PC-9 (cell line): Measurements from ENCODE around the gene PDIA6. TPM values are rescaled to one million over a fixed set of nuclear protein-coding genes. Genes with fewer than 3 reads are reported as not detected.
"Not testable (repeated sequence)": the region's sequence is repeated elsewhere in the genome, so short reads cannot be mapped to it uniquely, and the experiment has no call there.

Source experiments
- BruUV-seq: library from RNA; stranded (reverse); fragments of 400-500 nt; replicated peaks from 2 replicates; lab custom pipeline; 2021; lab: Mats Ljungman, UMichigan
- CTCF ChIA-PET: fragments of 300-600 bp; sonication (Branson Sonifier 250); formaldehyde crosslinking; loops from one replicate; lab custom pipeline; 2022; ENCODE audit warnings: antibody characterized with exemption; lab: Charles Lee
- POLR2A ChIA-PET: fragments of 300-600 bp; sonication (Branson Sonifier 250); formaldehyde crosslinking; loops from one replicate; lab custom pipeline; 2022; ENCODE audit warnings: antibody characterized with exemption; ENCODE audit not compliant: unreplicated experiment; lab: Charles Lee
- DNase-seq, 2 experiments: peaks; one replicate each; pipeline versions ENCODE4 v3.0.0 to v3.0.0-alpha.2; 2015 to 2022; ENCODE audit warnings: mixed read lengths in 1 of 2
- H2AFZ ChIP-seq: fragments of 200-600 bp; sonication (generic); 2 replicates; pipeline ENCODE4 v1.8.1; 2017; ENCODE audit warnings: antibody characterized with exemption
- H3F3A ChIP-seq: fragments of 200-600 bp; sonication (generic); 2 replicates; pipeline ENCODE4 v1.8.1; 2017; ENCODE audit warnings: antibody characterized with exemption, mild to moderate bottlenecking, low read depth; ENCODE audit not compliant: insufficient read depth
- H3K27ac ChIP-seq: fragments of 200-600 bp; sonication (generic); 2 replicates; pipeline ENCODE4 v1.6.1; 2016; ENCODE audit warnings: mixed run types
- H3K27me3 ChIP-seq: fragments of 200-600 bp; sonication (generic); 2 replicates; pipeline ENCODE4 v1.6.1; 2016; ENCODE audit warnings: low read depth, mixed run types; ENCODE audit not compliant: insufficient read depth
- H3K36me3 ChIP-seq: fragments of 200-600 bp; sonication (generic); 2 replicates; pipeline ENCODE4 v1.6.1; 2016; ENCODE audit warnings: low read depth, mixed run types
- H3K4me1 ChIP-seq: fragments of 200-600 bp; sonication (generic); replicated peaks from 2 replicates; pipeline ENCODE4 v1.6.1; 2016; ENCODE audit warnings: mixed run types; ENCODE audit not compliant: insufficient read depth
- H3K4me2 ChIP-seq: fragments of 200-600 bp; sonication (generic); 2 replicates; pipeline ENCODE4 v1.6.1; 2017; ENCODE audit warnings: mixed run types
- H3K4me3 ChIP-seq: fragments of 200-600 bp; sonication (generic); 2 replicates; pipeline ENCODE4 v1.6.1; 2016; ENCODE audit warnings: mixed run types
- H3K79me2 ChIP-seq: fragments of 200-600 bp; sonication (generic); 2 replicates; pipeline ENCODE4 v1.6.1; 2017; ENCODE audit warnings: low read depth, mixed run types
- H3K9me2 ChIP-seq: fragments of 200-600 bp; sonication (generic); 2 replicates; pipeline ENCODE4 v1.8.1; 2017; ENCODE audit warnings: mild to moderate bottlenecking; ENCODE audit not compliant: insufficient read depth
- H3K9me3 ChIP-seq: fragments of 200-600 bp; sonication (generic); 2 replicates; pipeline ENCODE4 v1.8.1; 2016; ENCODE audit warnings: low read depth; ENCODE audit not compliant: insufficient read depth
- H4K20me1 ChIP-seq: fragments of 200-600 bp; sonication (generic); 2 replicates; pipeline ENCODE4 v1.8.1; 2017; ENCODE audit not compliant: insufficient read depth
- CTCF ChIP-seq: fragments of 200-600 bp; sonication (generic); conservative IDR thresholded peaks from 2 replicates; pipeline ENCODE4 v1.6.1; 2017; ENCODE audit warnings: mixed run types, antibody characterized with exemption, mild to moderate bottlenecking, moderate library complexity
- EZH2 ChIP-seq: fragments of 200-600 bp; sonication (generic); IDR thresholded peaks from 2 replicates; pipeline ENCODE4 v1.8.0; 2017; ENCODE audit warnings: antibody characterized with exemption, low read depth
- intact Hi-C: fragments of 100-400 bp; cut with micrococcal nuclease; formaldehyde crosslinking; loops from one replicate; pipeline ENCODE4 v1.10.0; 2022; ENCODE audit not compliant: unreplicated experiment
- total RNA-seq: library from RNA; stranded (reverse); gene quantifications from 2 replicates; pipeline ENCODE4 v1.2.3, GENCODE V29; 2021

PDIA6 gene
- total RNA-seq, 1 experiment from 2014 or later = 170 TPM

- Histone ChIP-seq H3K79me2 (peaks cover 58% of the 10 kb centered on the region), H3K27ac (peak overlapping the region; percentile 81), H4K20me1 (peaks cover 47% of the 10 kb centered on the region), H3K36me3 (peaks cover 9% of the 10 kb centered on the region), H3K9me3 (no peaks in the 10 kb centered on the region), H3K4me2 (peak overlapping the region; percentile 96), H3K4me1 (peaks cover 19% of the 10 kb centered on the region), H3F3A (peaks cover 7% of the 10 kb centered on the region; the same call in 1 of the 2 replicates), H2AFZ (peak overlapping the region; percentile 73; the same call in 1 of the 2 replicates), H3K27me3 (0 out of 2 replicates have a peak, but pooled peaks cover under 1% of the 10 kb centered on the region), H3K9me2 (no peaks in the 10 kb centered on the region), H3K4me3 (peak overlapping the region; percentile 69)
- TF ChIP-seq EZH2 (no peak), CTCF (no peak)
- no peak for DNase-seq
- ChIA-PET CTCF (no interaction called here), POLR2A (no interaction called here)
- no TSS peak for BruUV-seq
- intact Hi-C loops = loop anchor here (5.0 kb wide), 1 partner anchor 274 kb away; no protein-coding TSS in a partner anchor
These were observed 1.1 kb downstream of the PDIA6 start for GRCh38 chr2:10811517-10811916.

DNA sequence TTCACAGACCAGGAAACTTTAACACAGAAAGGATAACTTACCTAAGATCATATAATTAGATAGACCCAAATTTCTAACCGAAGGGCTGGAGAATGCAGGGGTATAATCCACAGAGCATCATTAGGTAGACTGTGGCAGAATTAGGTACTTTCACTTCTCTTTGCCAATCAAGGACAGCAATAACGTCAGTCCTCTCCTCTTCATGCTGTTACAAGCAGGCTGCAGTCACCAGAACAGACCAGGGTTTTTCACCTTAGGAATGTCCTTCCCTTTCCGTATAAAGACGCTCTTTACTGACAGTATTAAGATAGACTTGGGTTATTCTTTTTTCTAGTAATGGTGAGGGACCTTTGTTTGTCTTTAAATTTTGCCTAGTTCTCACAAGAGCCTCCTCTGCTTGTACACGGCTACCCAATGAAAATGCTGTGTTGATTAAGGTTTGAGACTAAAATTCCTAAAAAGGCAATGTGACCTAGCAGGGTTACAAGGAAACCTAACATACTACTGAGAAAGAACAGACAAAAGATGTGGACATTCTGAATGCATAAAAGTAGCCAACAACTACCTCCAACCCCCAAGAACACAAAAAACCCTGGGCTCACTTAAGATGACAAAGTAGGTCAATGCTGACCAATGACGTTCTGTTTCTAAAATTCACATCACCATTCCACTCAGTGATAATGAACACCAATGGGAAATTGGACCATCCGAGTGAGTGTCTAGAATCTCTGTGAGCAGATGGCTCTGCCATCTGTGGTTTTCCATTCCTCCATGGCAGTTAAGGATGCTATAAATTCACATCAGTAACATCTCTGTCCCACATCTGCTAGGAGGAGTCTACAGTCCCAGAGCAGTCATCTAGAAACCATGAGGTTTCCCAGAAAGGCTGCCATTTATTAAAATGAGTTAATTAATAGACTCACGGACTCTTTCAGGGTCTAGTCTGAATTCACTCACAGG, 2.1 kb downstream of the PDIA6 start:
- TF ChIP-seq EZH2 = no peak
- no peak for TF ChIP-seq CTCF
- no peaks in the 10 kb centered on the region for H3K9me3 ChIP-seq
- CTCF ChIA-PET = no interaction called here
- H4K20me1 ChIP-seq = peaks cover 54% of the 10 kb centered on the region
- POLR2A ChIA-PET = no interaction called here
- no peaks in the 10 kb centered on the region for H3K9me2 ChIP-seq
- peaks cover 65% of the 10 kb centered on the region for H3K79me2 ChIP-seq
- H3K36me3 ChIP-seq = peaks cover 9% of the 10 kb centered on the region
- peaks cover 7% of the 10 kb centered on the region; the same call in 1 of the 2 replicates for H3F3A ChIP-seq
- H3K27ac ChIP-seq = no peak overlapping the region
- no peaks in the 10 kb centered on the region for H3K27me3 ChIP-seq
- H2AFZ ChIP-seq = no peak overlapping the region
- peak overlapping the region; percentile 69; the same call in 1 of the 2 replicates for H3K4me3 ChIP-seq
- BruUV-seq = no TSS peak
- peak overlapping the region; percentile 96 for H3K4me2 ChIP-seq
- intact Hi-C loops = loop anchor here (5.0 kb wide), 1 partner anchor 273 kb away; no protein-coding TSS in a partner anchor
- peaks cover 19% of the 10 kb centered on the region for H3K4me1 ChIP-seq
- DNase-seq = no peak

DNA sequence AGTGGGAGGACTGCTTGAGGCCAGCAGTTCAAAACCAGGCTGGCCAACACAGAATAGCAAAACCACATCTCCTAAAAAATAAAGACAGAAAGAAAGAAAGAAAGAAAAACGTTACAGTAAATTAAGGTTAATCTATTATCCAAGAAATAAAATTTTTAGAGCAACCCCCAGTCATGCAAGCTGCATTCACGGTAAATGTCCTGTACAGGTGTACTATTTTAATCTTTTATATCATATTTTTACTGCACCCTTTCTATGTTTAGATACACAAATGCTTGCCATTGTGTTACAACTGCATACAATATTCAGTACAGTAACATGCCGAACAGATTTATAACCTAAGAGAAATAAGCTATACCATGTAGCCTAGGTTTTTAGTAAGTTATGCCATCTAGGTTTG, 6.0 kb downstream of the PDIA6 start:
- no peaks in the 10 kb centered on the region for H3K27me3 ChIP-seq
- ChIA-PET POLR2A (no interaction called here), CTCF (no interaction called here)
- peaks cover 80% of the 10 kb centered on the region for H4K20me1 ChIP-seq
- peaks cover 19% of the 10 kb centered on the region for H3K4me1 ChIP-seq
- no peaks in the 10 kb centered on the region for H3K9me3 ChIP-seq
- peaks cover 22% of the 10 kb centered on the region for H3K36me3 ChIP-seq
- intact Hi-C loops = no loop called here
- peaks cover 84% of the 10 kb centered on the region for H3K79me2 ChIP-seq
- BruUV-seq = no TSS peak
- H3K27ac ChIP-seq = no peak overlapping the region
- peaks cover 13% of the 10 kb centered on the region; the same call in 1 of the 2 replicates for H3F3A ChIP-seq
- no peak overlapping the region for H2AFZ ChIP-seq
- DNase-seq = no peak
- H3K4me3 ChIP-seq = no peak overlapping the region
- TF ChIP-seq EZH2 (no peak), CTCF (no peak)
- H3K9me2 ChIP-seq = no peaks in the 10 kb centered on the region
- H3K4me2 ChIP-seq = no peak overlapping the region

- POLR2A ChIA-PET, DNase-seq, BruUV-seq, H3K4me2 ChIP-seq, H3K9me3 ChIP-seq, CTCF ChIA-PET, H3K27ac ChIP-seq, intact Hi-C loops, H2AFZ ChIP-seq, H3K27me3 ChIP-seq, H3K9me2 ChIP-seq, H3K4me3 ChIP-seq: not testable (repeated sequence)
- Histone ChIP-seq H3K79me2 (peaks cover 83% of the 10 kb centered on the region), H3K4me1 (peaks cover 14% of the 10 kb centered on the region), H3F3A (peaks cover 19% of the 10 kb centered on the region; the same call in 1 of the 2 replicates), H4K20me1 (peaks cover 81% of the 10 kb centered on the region), H3K36me3 (peaks cover 28% of the 10 kb centered on the region)
These were observed 6.6 kb downstream of the PDIA6 start for GRCh38 chr2:10805990-10806389.
